ENCODE results near the gene GPSM1.

The GPSM1 gene

GRCh38 chr9:136353757-136354488, 26.6 kb downstream of the GPSM1 start:
- no peaks in the 10 kb centered on the region for H3K9me3 Mint-ChIP-seq
- H3K27me3 Mint-ChIP-seq: no peaks in the 10 kb centered on the region
- no peaks in the 10 kb centered on the region for H3K36me3 Mint-ChIP-seq
- DNase-seq: no peak
- H3K4me1 Mint-ChIP-seq: no peaks in the 10 kb centered on the region
- no peak overlapping the region for H3K4me3 Mint-ChIP-seq
- no peak overlapping the region for H3K27ac Mint-ChIP-seq
- CTCF ChIA-PET: interaction anchor here (1.6 kb wide), 1 partner anchor 10 kb away, joined by 5 read pairs; the partner anchor contains the start of gene DNLZ

GRCh38 chr9:136354592-136355085, 27.3 kb downstream of the GPSM1 start:
- Mint-ChIP-seq H3K27ac (no peak overlapping the region), H3K36me3 (no peaks in the 10 kb centered on the region), H3K4me3 (no peak overlapping the region), H3K27me3 (no peaks in the 10 kb centered on the region), H3K9me3 (no peaks in the 10 kb centered on the region), H3K4me1 (no peaks in the 10 kb centered on the region)
- CTCF ChIA-PET: interaction anchor here (1.6 kb wide), 1 partner anchor 9 kb away, joined by 5 read pairs; the partner anchor contains the start of gene DNLZ
- DNase-seq: no peak

DNA sequence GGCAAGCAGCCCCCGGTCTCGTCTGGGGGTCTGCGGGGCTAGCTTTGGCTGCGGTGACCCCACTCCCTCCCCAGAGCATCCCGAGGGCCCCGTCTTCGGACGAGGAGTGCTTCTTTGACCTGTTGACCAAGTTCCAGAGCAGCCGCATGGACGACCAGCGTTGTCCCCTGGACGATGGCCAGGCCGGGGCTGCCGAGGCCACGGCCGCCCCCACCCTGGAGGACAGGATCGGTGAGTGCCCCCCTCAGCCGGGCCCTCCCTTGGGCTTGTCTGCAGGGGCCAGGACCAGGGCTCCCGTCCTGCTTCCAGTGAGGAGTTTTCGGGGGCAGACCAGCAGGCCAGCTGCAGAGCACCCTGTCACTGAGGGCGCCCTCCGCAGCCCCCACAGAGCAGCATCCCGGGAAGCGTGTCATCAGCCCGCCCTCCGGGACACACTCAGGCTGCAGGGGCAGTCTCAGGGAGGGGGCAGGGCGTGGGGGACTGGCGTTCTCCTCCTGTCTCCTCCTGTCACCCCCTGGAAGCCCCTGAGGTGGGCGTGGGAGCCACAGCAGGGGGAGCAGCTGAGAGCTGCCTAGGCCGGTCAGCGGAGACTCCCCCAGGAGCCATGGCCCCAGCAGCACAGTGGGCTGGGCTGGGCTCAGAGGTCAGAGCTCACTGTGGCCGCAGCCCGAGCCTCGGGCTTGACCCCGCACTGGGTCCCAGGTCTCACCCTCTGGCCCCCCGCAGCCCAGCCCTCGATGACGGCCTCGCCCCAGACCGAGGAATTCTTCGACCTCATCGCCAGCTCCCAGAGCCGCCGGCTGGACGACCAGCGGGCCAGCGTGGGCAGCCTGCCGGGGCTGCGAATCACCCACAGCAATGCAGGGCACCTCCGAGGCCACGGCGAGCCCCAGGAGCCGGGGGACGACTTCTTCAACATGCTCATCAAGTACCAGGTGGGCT, 28.5 kb downstream of the GPSM1 start:
- CTCF ChIA-PET: no interaction called here
- Mint-ChIP-seq H3K36me3 (no peaks in the 10 kb centered on the region), H3K9me3 (no peaks in the 10 kb centered on the region), H3K4me1 (no peaks in the 10 kb centered on the region), H3K4me3 (no peak overlapping the region), H3K27ac (no peak overlapping the region), H3K27me3 (no peaks in the 10 kb centered on the region)
- DNase-seq: no peak

- CTCF ChIA-PET: no interaction called here
- no peaks in the 10 kb centered on the region for H3K27me3 Mint-ChIP-seq
- no peaks in the 10 kb centered on the region for H3K4me1 Mint-ChIP-seq
- H3K36me3 Mint-ChIP-seq: no peaks in the 10 kb centered on the region
- no peak overlapping the region for H3K27ac Mint-ChIP-seq
- DNase-seq: no peak
- H3K4me3 Mint-ChIP-seq: no peak overlapping the region
- H3K9me3 Mint-ChIP-seq: no peaks in the 10 kb centered on the region
Observed at GRCh38 chr9:136357202-136357725, 29.9 kb downstream of the GPSM1 start.

DNA sequence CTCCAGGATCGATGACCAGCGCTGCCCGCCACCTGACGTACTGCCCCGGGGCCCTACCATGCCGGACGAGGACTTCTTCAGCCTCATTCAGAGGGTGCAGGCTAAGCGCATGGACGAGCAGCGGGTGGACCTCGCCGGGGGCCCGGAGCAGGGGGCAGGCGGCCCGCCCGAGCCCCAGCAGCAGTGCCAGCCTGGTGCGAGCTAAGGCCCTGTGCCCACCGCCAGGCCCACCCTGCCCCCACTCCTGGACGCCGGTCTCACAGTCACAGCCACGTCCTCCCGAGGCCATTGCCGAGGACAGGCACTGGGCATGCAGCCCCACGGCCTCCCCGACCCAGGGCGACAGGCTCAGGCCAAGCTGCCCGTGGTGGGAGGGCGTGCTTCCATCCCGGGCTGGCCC, 30.7 kb downstream of the GPSM1 start:
- CTCF ChIA-PET: no interaction called here
- peaks cover 5% of the 10 kb centered on the region for H3K4me1 Mint-ChIP-seq
- H3K4me3 Mint-ChIP-seq: no peak overlapping the region
- H3K9me3 Mint-ChIP-seq: no peaks in the 10 kb centered on the region
- DNase-seq: no peak
- H3K36me3 Mint-ChIP-seq: no peaks in the 10 kb centered on the region
- no peaks in the 10 kb centered on the region for H3K27me3 Mint-ChIP-seq
- H3K27ac Mint-ChIP-seq: no peak overlapping the region

- no peaks in the 10 kb centered on the region for H3K9me3 Mint-ChIP-seq
- H3K27ac Mint-ChIP-seq: no peak overlapping the region
- no peaks in the 10 kb centered on the region for H3K27me3 Mint-ChIP-seq
- no peak for DNase-seq
- H3K4me3 Mint-ChIP-seq: no peak overlapping the region
- CTCF ChIA-PET: interaction anchor here (0.5 kb wide), 1 partner anchor 274 kb away, joined by 3 read pairs; no protein-coding TSS in a partner anchor
- no peaks in the 10 kb centered on the region for H3K36me3 Mint-ChIP-seq
- H3K4me1 Mint-ChIP-seq: peaks cover 8% of the 10 kb centered on the region
Observed at GRCh38 chr9:136358888-136359287, 31.5 kb downstream of the GPSM1 start.

DNA sequence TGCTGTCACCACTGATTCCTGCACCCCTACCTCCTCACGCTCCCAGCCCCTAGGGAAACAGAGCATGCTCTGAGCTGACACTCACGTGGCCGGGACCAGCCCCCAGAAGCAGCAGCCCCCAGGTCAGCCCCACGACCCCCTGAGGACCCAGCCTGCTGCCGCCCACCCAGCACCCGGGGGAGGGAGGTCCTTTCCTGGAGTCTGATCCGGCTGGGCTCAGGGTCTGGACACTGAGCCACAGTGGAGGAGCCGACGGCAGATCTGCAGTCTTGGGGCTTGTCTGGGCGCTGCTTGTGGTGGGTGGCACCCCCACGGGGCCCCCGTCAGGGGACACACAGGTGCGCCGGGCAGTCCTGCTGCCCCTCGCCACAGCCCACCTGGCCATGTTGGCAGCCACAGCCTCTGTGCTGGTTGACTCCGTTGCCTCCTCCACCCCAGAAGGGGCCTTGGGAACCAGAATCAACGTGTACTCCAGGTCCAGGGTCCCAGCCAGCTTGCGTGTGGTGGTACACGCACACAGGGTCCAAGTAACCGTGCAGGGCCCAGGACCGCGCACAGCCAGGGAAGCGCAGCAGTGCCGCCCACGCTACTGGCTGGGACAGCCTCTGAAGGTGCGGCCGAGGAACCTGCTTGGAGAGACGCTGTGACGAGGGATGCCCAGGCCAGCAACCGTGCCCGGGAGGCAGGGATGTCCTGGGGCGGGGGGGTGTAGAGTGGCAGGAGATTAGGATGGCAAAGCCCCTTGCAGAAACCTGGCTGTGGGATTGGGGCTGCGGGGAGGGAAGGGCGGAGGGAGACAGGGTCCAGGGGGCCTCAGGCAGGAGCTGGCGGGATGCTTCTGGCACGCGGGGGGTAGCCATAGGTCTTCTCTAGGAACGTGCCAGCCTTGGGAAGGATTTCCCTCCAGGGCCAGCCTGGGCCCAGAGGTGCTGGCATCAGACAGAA, 32.7 kb downstream of the GPSM1 start:
- Mint-ChIP-seq H3K4me3 (no peak overlapping the region), H3K27me3 (peaks cover 4% of the 10 kb centered on the region), H3K27ac (no peak overlapping the region), H3K9me3 (no peaks in the 10 kb centered on the region), H3K36me3 (no peaks in the 10 kb centered on the region), H3K4me1 (peaks cover 9% of the 10 kb centered on the region)
- CTCF ChIA-PET: no interaction called here
- DNase-seq: no peak

GRCh38 chr9:136361047-136361753, 33.9 kb downstream of the GPSM1 start:
- DNase-seq: no peak
- peaks cover 9% of the 10 kb centered on the region for H3K4me1 Mint-ChIP-seq
- H3K9me3 Mint-ChIP-seq: no peaks in the 10 kb centered on the region
- CTCF ChIA-PET: no interaction called here
- H3K36me3 Mint-ChIP-seq: no peaks in the 10 kb centered on the region
- peaks cover 4% of the 10 kb centered on the region for H3K27me3 Mint-ChIP-seq
- no peak overlapping the region for H3K4me3 Mint-ChIP-seq
- H3K27ac Mint-ChIP-seq: no peak overlapping the region

DNA sequence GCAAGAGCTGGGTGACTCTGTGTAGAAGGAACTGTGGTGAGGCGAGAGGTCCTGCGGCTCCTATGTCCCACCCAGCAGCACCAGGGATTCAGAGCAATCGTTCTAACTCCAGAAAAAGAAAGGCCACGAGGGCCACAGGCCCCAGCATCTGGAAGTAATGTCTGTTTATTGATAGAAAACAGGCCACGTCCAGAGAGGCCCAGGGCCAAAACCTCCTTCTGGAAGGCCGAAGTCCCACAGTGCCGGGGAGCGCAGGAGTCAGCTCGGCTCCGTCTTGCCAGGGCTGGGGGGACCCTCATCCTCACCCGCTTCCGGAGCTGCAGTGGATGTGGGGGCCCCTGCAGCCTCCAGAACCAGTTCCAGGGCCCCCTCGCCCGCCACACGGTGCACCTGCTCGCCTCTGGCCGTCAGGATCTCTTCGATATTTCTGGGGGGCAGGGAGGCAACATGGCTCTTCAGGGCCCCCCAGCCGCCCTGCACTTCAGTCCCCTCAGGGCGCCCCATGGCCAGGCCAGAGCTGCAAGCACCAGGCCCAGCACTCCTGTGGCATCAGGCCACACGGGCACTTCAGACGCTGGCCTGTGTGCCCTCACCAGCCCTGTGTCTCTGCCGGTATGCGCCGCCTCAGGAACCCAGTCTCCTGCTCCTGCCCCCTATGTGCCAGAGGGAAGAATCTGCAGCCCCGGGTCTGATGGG, 34.6 kb downstream of the GPSM1 start:
- Mint-ChIP-seq H3K27me3 (peaks cover 4% of the 10 kb centered on the region), H3K36me3 (no peaks in the 10 kb centered on the region), H3K27ac (peak overlapping the region; percentile 92), H3K4me1 (peaks cover 9% of the 10 kb centered on the region), H3K9me3 (no peaks in the 10 kb centered on the region), H3K4me3 (no peak overlapping the region)
- DNase-seq: no peak
- CTCF ChIA-PET: no interaction called here

- CTCF ChIA-PET: no interaction called here
- H3K36me3 Mint-ChIP-seq: no peaks in the 10 kb centered on the region
Observed at GRCh38 chr9:136362450-136362784, 35.1 kb downstream of the GPSM1 start.

GRCh38 chr9:136363106-136363948, 36.0 kb downstream of the GPSM1 start, which contains the start of gene DNLZ:
TSS of gene DNLZ (minus strand) at chr9:136363744. CDS start at chr9:136363714, 30 bp downstream.
- Mint-ChIP-seq H3K4me3 (peak within 1 kb of the TSS; percentile 82), H3K36me3 (no peaks in the 10 kb centered on the region), H3K9me3 (no peaks in the 10 kb centered on the region), H3K4me1 (peaks cover 9% of the 10 kb centered on the region), H3K27me3 (peaks cover 4% of the 10 kb centered on the region), H3K27ac (peak within 1 kb of the TSS; percentile 92)
- DNase-seq: peak; percentile 96
- CTCF ChIA-PET: interaction anchor here (0.6 to 1.6 kb wide), 6 partner anchors 9 to 125 kb away, joined by 3 to 5 read pairs (median 3); no protein-coding TSS in a partner anchor

More at GRCh38 chr9:136362450-136362784, 35.1 kb downstream of the GPSM1 start:
- H3K4me3 Mint-ChIP-seq: peak overlapping the region; percentile 82
- peaks cover 9% of the 10 kb centered on the region for H3K4me1 Mint-ChIP-seq
- H3K9me3 Mint-ChIP-seq: no peaks in the 10 kb centered on the region
- H3K27ac Mint-ChIP-seq: peak overlapping the region; percentile 92
- peaks cover 4% of the 10 kb centered on the region for H3K27me3 Mint-ChIP-seq
- DNase-seq: no peak

Data from activated naive CD4-positive, alpha-beta T cell treated with anti-CD3 and anti-CD28 coated beads, Interleukin-2, amount 10 ng/mL, durations not matched to agents 7 days and 5 days (primary cell).